ENCODE data around the gene AK9. TPM values are rescaled to one million over a fixed set of nuclear protein-coding genes. Genes with fewer than 3 reads are reported as not detected.

Gene AK9
- total RNA-seq, 4 donors from 2014 or later = 9.1 to 15.7 (median 13.2) TPM

GRCh38 chr6:109478841-109479624 is 212.0 kb downstream of the AK9 start:
- TF ChIP-seq POLR2AphosphoS5 (IDR thresholded peaks at IDR 0.05) (no peak), EP300 (IDR thresholded peaks at IDR 0.05) (no peak)
- H3K4me1 ChIP-seq = peaks cover 4 to 67% (median 32%) of the 10 kb centered on the region in 3 donors
- H3K27ac ChIP-seq = no peak overlapping the region
- H3K9me3 ChIP-seq = no peaks in the 10 kb centered on the region
- WGBS, 2 donors (ENCODE audit: low coverage in 1 of 2) = 76 to 98% methylated on average over 5 of the region's 5 CpGs
- peaks cover 0 to 59% of the 10 kb centered on the region in 2 donors for H3K36me3 ChIP-seq
- no peak overlapping the region for H3K4me3 ChIP-seq
- no peaks in the 10 kb centered on the region for H3K27me3 ChIP-seq
- no peak for ATAC-seq

- no peaks in the 10 kb centered on the region for H3K27me3 ChIP-seq
- H3K9me3 ChIP-seq = no peaks in the 10 kb centered on the region
- H3K27ac ChIP-seq = no peak overlapping the region
- peaks cover 0 to 66% of the 10 kb centered on the region in 2 donors for H3K36me3 ChIP-seq
- peaks cover 4 to 62% (median 32%) of the 10 kb centered on the region in 3 donors for H3K4me1 ChIP-seq
- 83 to 100% methylated on average over 4 to 6 of the region's 9 CpGs for WGBS, 2 donors (ENCODE audit: low coverage in 1 of 2)
- H3K4me3 ChIP-seq = no peak overlapping the region
- TF ChIP-seq POLR2A (IDR thresholded peaks at IDR 0.05) (no peak), EP300 (IDR thresholded peaks at IDR 0.05) (no peak)
- no peak for ATAC-seq
Observed at GRCh38 chr6:109478222-109478805, 212.7 kb downstream of the AK9 start.

- WGBS, 2 donors (ENCODE audit: low coverage in 1 of 2) = 70 to 83% methylated on average over 1 of the region's 2 CpGs
- TF ChIP-seq EP300 (IDR thresholded peaks at IDR 0.05) (no peak), CTCF (IDR thresholded peaks at IDR 0.05) (no peak), POLR2AphosphoS5 (IDR thresholded peaks at IDR 0.05) (no peak), POLR2A (IDR thresholded peaks at IDR 0.05) (no peak)
- ATAC-seq = no peak
- Histone ChIP-seq H3K27me3 (no peaks in the 10 kb centered on the region), H3K9me3 (no peaks in the 10 kb centered on the region), H3K4me3 (no peak overlapping the region), H3K36me3 (peaks cover 0 to 72% of the 10 kb centered on the region in 2 donors), H3K27ac (no peak overlapping the region), H3K4me1 (peaks cover 4 to 62% (median 32%) of the 10 kb centered on the region in 3 donors)
Observed at GRCh38 chr6:109477725-109478124, 213.3 kb downstream of the AK9 start.

GRCh38 chr6:109477184-109477583 is 213.8 kb downstream of the AK9 start:
- Histone ChIP-seq H3K4me3 (no peak overlapping the region), H3K4me1 (peaks cover 4 to 57% (median 31%) of the 10 kb centered on the region in 3 donors), H3K27me3 (no peaks in the 10 kb centered on the region), H3K27ac (no peak overlapping the region), H3K9me3 (no peaks in the 10 kb centered on the region), H3K36me3 (peaks cover 0 to 77% of the 10 kb centered on the region in 2 donors)
- 90 to 100% methylated on average over 1 to 2 of the region's 2 CpGs for WGBS, 2 donors (ENCODE audit: low coverage in 1 of 2)
- TF ChIP-seq POLR2AphosphoS5 (IDR thresholded peaks at IDR 0.05) = no peak
- ATAC-seq = no peak

GRCh38 chr6:109475625-109476024 is 215.4 kb downstream of the AK9 start:
- Histone ChIP-seq H3K27me3 (no peaks in the 10 kb centered on the region), H3K4me1 (peaks cover 3 to 41% (median 15%) of the 10 kb centered on the region in 3 donors), H3K27ac (no peak overlapping the region), H3K4me3 (no peak overlapping the region), H3K36me3 (peaks cover 0 to 81% of the 10 kb centered on the region in 2 donors), H3K9me3 (no peaks in the 10 kb centered on the region)
- WGBS, 2 donors (ENCODE audit: low coverage in 1 of 2) = 80 to 91% methylated on average over 1 to 2 of the region's 2 CpGs
- TF ChIP-seq POLR2A (IDR thresholded peaks at IDR 0.05) (no peak), POLR2AphosphoS5 (IDR thresholded peaks at IDR 0.05) (no peak), EP300 (IDR thresholded peaks at IDR 0.05) (no peak), CTCF (IDR thresholded peaks at IDR 0.05) (no peak)
- no peak for ATAC-seq

- Histone ChIP-seq H3K36me3 (peaks cover 0 to 85% of the 10 kb centered on the region in 2 donors), H3K4me1 (peaks cover 0 to 35% (median 10%) of the 10 kb centered on the region in 3 donors), H3K27ac (no peak overlapping the region), H3K4me3 (no peak overlapping the region), H3K27me3 (no peaks in the 10 kb centered on the region), H3K9me3 (no peaks in the 10 kb centered on the region)
- no peak for TF ChIP-seq CTCF (IDR thresholded peaks at IDR 0.05)
- TF ChIP-seq EP300 (IDR thresholded peaks at IDR 0.05) = no peak
- TF ChIP-seq POLR2AphosphoS5 (IDR thresholded peaks at IDR 0.05) = no peak
- TF ChIP-seq POLR2A (IDR thresholded peaks at IDR 0.05) = no peak
- ATAC-seq = no peak
- 75 to 77% methylated on average over 4 of the region's 4 CpGs for WGBS, 2 donors (ENCODE audit: low coverage in 1 of 2)
Observed at GRCh38 chr6:109474995-109475394, 216.0 kb downstream of the AK9 start.
